Astrocyte of the cerebellum (primary cell): Measurements from ENCODE around the gene PARD6A.

ENCODE experiments used
- DNase-seq: peaks from one replicate; pipeline ENCODE4 v3.0.0-alpha.2; 2011; ENCODE audit warnings: low read depth
- H3K4me3 ChIP-seq: 2 replicates; pipeline ENCODE4 v1.5.1; 2011; ENCODE audit warnings: mild to moderate bottlenecking, low read depth, low read length, moderate library complexity
- in situ Hi-C: cut with HindIII; loops from 2 replicates; pipeline ENCODE4 v1.10.0; 2017; ENCODE audit warnings: low sequenced_read_pairs
- TF ChIP-seq, protein P1 (sequence below): IDR thresholded peaks from 2 replicates; pipeline ENCODE4 v1.5.1; 2012; ENCODE audit warnings: low read length, low read depth, moderate library complexity, mild to moderate bottlenecking; ENCODE audit errors: missing control alignments

The PARD6A gene

DNA sequence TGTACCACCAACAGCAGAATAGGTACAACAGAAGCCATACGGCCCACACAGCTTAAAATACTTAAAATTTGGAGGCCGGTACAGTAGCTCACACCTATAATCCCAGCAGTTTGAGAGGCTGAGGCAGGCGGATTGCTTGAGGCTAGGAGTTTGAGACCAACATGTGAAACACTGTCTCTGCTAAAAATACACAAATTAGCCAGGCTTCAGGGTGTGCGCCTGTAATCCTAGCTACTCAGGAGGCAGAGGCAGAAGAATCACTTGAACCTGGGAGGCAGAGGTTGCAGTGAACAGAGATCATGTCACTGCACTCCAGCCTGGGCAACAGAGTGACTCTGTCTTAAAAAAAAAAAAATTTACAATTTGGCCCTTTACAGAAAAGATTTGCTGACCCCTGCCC lies 41.4 kb downstream of the PARD6A start:
- TF ChIP-seq, protein P1, sequence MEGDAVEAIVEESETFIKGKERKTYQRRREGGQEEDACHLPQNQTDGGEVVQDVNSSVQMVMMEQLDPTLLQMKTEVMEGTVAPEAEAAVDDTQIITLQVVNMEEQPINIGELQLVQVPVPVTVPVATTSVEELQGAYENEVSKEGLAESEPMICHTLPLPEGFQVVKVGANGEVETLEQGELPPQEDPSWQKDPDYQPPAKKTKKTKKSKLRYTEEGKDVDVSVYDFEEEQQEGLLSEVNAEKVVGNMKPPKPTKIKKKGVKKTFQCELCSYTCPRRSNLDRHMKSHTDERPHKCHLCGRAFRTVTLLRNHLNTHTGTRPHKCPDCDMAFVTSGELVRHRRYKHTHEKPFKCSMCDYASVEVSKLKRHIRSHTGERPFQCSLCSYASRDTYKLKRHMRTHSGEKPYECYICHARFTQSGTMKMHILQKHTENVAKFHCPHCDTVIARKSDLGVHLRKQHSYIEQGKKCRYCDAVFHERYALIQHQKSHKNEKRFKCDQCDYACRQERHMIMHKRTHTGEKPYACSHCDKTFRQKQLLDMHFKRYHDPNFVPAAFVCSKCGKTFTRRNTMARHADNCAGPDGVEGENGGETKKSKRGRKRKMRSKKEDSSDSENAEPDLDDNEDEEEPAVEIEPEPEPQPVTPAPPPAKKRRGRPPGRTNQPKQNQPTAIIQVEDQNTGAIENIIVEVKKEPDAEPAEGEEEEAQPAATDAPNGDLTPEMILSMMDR: no peak
- DNase-seq: no peak
- no peak overlapping the region for H3K4me3 ChIP-seq
- in situ Hi-C loops: no loop called here

DNA sequence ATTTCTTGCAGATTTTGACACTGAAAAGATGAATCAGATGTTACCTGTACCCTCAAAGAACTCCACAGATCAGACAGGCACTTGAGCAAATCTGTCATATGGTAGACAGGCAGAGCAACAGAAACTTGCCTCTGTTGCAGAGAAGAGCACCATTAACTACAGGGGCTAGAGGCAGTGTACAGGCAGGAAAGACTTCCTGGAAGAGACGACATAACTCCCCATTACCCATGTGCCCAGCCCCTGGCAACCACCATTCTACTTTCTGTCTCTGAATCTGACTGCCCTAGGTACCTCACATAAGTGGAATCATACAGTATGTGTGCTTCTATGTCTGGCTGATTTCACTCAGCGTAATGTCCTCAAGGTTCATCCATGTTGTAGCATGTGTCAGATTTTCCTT lies 42.9 kb downstream of the PARD6A start:
- in situ Hi-C loops: no loop called here
- TF ChIP-seq, protein P1: no peak
- DNase-seq: no peak
- H3K4me3 ChIP-seq: no peak overlapping the region

DNA sequence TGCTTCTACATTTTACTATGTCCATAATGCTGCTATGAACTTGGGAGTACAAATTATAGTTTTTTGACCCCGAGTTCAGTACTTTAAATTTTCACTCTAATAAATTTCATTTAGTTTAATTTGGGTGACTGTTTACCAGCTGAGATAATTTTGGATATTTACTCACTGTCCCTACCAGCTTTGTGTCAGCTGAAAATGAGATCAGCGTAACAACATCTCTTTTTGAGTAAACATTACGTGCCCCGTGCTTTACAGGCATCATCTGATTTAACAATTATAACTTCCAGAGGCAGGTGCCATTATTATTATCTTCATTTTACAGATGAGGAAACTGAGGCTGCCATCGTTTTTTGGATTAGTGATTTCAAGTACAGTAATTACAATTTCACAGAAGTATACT lies 43.4 kb downstream of the PARD6A start:
- no peak overlapping the region for H3K4me3 ChIP-seq
- TF ChIP-seq, protein P1: no peak
- DNase-seq: no peak
- in situ Hi-C loops: no loop called here

DNA sequence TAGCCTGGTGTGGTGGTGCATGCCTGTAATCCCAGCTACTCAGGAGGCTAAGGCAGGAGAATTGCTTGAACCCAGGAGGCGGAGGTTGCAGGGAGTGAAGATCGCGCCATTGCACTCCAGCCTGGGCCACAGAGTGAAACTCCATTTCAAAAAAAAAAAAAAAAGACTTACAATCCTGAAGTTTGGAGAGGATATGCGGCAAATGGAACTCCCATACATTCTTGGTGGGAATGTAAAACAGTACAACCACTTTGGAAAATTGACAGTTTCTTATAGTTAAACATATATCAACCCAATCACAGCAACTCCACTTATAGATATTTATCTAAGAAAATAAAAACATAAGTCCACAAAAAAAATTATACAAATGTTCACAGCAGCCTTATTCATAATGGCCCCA lies 46.5 kb downstream of the PARD6A start:
- TF ChIP-seq, protein P1: no peak
- in situ Hi-C loops: no loop called here
- DNase-seq: no peak
- no peak overlapping the region for H3K4me3 ChIP-seq

DNA sequence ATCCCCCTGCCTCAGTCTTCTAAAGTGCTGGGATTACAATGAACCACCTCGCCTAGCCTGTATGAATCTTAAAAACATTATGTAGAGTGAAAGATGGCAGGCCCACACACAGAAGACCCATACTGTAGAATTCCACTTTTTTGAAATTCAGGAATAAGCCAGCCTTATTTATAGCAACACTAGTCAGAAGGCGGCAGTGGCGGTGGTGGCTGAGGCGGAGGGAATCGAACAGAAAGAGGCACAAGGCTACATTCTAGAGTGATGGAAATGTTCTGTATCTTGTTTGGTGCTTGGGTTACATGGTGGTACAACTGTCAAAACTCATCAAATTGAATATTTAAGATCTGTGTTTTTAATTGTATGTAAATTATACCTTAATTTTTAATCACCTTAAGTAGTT lies 47.0 kb downstream of the PARD6A start:
- no peak for DNase-seq
- TF ChIP-seq, protein P1: no peak
- in situ Hi-C loops: no loop called here
- H3K4me3 ChIP-seq: no peak overlapping the region

DNA sequence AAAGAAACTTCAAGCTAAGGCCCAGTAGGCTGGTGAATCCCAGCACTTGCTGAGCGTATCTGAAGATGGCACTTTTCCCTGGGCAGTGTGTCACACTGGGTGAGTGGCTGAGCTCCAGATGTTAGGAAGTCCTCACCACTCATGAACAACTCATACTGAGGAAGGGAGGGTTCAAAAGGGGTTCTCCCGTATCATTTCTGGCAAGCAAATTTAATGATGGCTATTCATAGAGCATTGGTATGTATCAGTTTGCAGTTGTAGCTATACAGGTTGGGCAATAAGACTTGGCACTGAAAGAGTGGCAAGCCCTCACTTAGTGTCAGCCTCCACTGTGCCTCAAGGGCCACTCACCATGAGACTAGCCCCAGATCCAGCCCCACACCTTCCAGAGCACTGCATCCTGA lies 47.6 kb downstream of the PARD6A start:
- no peak for DNase-seq
- H3K4me3 ChIP-seq: no peak overlapping the region
- TF ChIP-seq, protein P1: no peak
- in situ Hi-C loops: no loop called here

DNA sequence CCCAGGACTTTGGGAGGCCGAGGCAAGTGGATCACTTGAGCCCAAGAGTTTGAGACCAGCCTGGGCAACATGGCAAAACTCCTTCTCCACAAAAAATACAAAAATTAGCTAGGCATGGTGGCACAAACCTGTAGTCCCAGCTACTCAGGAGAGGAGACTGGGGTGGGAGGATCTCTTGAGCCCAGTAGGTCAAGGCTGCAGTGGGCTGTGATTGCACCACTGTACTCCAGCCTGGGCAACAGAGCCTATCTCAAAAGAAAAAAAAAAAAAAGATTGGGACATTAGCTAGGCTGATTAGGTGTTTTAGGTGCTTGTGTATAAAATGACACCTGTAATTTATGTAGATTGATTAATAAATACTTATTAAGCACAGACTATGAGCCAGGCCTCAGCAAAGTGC lies 48.3 kb downstream of the PARD6A start:
- TF ChIP-seq, protein P1: no peak
- in situ Hi-C loops: no loop called here
- H3K4me3 ChIP-seq: no peak overlapping the region
- no peak for DNase-seq
